ENCODE data around the gene CDC23.

CDC23 gene

DNA sequence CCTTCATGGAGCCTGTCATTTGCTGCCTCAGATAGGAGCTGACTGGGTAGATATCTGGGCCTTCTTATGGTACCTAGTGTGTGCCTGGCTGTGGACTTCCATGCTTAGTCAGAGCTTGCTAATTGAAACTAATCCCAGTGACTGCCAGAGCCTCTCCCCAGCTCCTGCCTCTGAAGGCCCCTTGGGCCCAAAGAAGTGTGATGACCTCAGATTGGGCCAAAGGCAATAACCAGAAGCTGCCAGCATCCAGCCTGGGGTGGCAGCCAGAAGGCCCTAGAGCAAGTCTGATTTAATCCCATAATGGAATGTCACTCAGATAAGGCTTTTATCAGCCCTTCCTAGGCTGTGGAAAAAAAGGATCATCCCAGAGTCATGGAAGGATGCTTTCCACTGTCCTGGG, 17.1 kb upstream of the CDC23 start (continued):
- TF ChIP-seq, protein P1, sequence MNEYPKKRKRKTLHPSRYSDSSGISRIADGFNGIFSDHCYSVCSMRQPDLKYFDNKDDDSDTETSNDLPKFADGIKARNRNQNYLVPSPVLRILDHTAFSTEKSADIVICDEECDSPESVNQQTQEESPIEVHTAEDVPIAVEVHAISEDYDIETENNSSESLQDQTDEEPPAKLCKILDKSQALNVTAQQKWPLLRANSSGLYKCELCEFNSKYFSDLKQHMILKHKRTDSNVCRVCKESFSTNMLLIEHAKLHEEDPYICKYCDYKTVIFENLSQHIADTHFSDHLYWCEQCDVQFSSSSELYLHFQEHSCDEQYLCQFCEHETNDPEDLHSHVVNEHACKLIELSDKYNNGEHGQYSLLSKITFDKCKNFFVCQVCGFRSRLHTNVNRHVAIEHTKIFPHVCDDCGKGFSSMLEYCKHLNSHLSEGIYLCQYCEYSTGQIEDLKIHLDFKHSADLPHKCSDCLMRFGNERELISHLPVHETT (tag by site-specific recombination; IDR thresholded peaks at IDR 0.05) = no peak
- no peak; the same call in 1 of the 2 replicates for TF ChIP-seq ZNF600 (tag by site-specific recombination; IDR thresholded peaks at IDR 0.05)
- TF ChIP-seq, protein P2, sequence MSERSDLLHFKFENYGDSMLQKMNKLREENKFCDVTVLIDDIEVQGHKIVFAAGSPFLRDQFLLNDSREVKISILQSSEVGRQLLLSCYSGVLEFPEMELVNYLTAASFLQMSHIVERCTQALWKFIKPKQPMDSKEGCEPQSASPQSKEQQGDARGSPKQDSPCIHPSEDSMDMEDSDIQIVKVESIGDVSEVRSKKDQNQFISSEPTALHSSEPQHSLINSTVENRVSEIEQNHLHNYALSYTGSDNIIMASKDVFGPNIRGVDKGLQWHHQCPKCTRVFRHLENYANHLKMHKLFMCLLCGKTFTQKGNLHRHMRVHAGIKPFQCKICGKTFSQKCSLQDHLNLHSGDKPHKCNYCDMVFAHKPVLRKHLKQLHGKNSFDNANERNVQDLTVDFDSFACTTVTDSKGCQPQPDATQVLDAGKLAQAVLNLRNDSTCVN (tag by site-specific recombination; optimal IDR thresholded peaks at IDR 0.05) = no peak
- TF ChIP-seq, protein P3, sequence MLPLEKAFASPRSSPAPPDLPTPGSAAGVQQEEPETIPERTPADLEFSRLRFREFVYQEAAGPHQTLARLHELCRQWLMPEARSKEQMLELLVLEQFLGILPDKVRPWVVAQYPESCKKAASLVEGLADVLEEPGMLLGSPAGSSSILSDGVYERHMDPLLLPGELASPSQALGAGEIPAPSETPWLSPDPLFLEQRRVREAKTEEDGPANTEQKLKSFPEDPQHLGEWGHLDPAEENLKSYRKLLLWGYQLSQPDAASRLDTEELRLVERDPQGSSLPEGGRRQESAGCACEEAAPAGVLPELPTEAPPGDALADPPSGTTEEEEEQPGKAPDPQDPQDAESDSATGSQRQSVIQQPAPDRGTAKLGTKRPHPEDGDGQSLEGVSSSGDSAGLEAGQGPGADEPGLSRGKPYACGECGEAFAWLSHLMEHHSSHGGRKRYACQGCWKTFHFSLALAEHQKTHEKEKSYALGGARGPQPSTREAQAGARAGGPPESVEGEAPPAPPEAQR (tag by site-specific recombination; IDR thresholded peaks at IDR 0.05) = no peak
- TF ChIP-seq ZNF433 (tag by site-specific recombination; IDR thresholded peaks at IDR 0.05; ENCODE audit: low read depth) = no peak
- no peak for TF ChIP-seq ZNF558 (tag by site-specific recombination; IDR thresholded peaks at IDR 0.05)
- TF ChIP-seq ZNF350 (tag by site-specific recombination; IDR thresholded peaks at IDR 0.05) = no peak
- no peak for TF ChIP-seq ZNF221 (tag by site-specific recombination; IDR thresholded peaks at IDR 0.05; ENCODE audit: borderline replicate concordance)
- TF ChIP-seq ZNF157 (tag by site-specific recombination; IDR thresholded peaks at IDR 0.05) = no peak
- TF ChIP-seq, protein P4, sequence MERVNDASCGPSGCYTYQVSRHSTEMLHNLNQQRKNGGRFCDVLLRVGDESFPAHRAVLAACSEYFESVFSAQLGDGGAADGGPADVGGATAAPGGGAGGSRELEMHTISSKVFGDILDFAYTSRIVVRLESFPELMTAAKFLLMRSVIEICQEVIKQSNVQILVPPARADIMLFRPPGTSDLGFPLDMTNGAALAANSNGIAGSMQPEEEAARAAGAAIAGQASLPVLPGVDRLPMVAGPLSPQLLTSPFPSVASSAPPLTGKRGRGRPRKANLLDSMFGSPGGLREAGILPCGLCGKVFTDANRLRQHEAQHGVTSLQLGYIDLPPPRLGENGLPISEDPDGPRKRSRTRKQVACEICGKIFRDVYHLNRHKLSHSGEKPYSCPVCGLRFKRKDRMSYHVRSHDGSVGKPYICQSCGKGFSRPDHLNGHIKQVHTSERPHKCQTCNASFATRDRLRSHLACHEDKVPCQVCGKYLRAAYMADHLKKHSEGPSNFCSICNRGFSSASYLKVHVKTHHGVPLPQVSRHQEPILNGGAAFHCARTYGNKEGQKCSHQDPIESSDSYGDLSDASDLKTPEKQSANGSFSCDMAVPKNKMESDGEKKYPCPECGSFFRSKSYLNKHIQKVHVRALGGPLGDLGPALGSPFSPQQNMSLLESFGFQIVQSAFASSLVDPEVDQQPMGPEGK (tag by site-specific recombination; IDR thresholded peaks at IDR 0.05) = peak; percentile 68; the same call in 1 of the 2 replicates
- TF ChIP-seq ZBTB20 (tag by site-specific recombination; IDR thresholded peaks at IDR 0.05) = no peak
- no peak for TF ChIP-seq REPIN1 (tag by site-specific recombination; IDR thresholded peaks at IDR 0.05; ENCODE audit: low read depth)
- no peak for TF ChIP-seq ZNF701 (tag by site-specific recombination; IDR thresholded peaks at IDR 0.05)
- no peak for TF ChIP-seq ZNF610 (tag by site-specific recombination; IDR thresholded peaks at IDR 0.05; ENCODE audit: borderline replicate concordance)
- TF ChIP-seq, protein P5, sequence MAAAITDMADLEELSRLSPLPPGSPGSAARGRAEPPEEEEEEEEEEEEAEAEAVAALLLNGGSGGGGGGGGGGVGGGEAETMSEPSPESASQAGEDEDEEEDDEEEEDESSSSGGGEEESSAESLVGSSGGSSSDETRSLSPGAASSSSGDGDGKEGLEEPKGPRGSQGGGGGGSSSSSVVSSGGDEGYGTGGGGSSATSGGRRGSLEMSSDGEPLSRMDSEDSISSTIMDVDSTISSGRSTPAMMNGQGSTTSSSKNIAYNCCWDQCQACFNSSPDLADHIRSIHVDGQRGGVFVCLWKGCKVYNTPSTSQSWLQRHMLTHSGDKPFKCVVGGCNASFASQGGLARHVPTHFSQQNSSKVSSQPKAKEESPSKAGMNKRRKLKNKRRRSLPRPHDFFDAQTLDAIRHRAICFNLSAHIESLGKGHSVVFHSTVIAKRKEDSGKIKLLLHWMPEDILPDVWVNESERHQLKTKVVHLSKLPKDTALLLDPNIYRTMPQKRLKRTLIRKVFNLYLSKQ (tag by site-specific recombination; IDR thresholded peaks at IDR 0.05; ENCODE audit: borderline replicate concordance) = no peak
- no peak for TF ChIP-seq ZNF174 (tag by site-specific recombination; IDR thresholded peaks at IDR 0.05)
- no peak for TF ChIP-seq ZNF76 (tag by site-specific recombination; IDR thresholded peaks at IDR 0.05; ENCODE audit: borderline replicate concordance, low read depth)
- no peak for TF ChIP-seq SALL2 (tag by site-specific recombination; IDR thresholded peaks at IDR 0.05; ENCODE audit: borderline replicate concordance)
- no peak for TF ChIP-seq ZNF837 (tag by site-specific recombination; IDR thresholded peaks at IDR 0.05)
- TF ChIP-seq ZBTB21 (tag by site-specific recombination; IDR thresholded peaks at IDR 0.05) = no peak
- no peak for TF ChIP-seq MYNN (tag by site-specific recombination; IDR thresholded peaks at IDR 0.05; ENCODE audit: borderline replicate concordance)
- 0 out of 2 replicates have a peak, but pooled peaks have one; percentile 56 for TF ChIP-seq ZXDB (tag by site-specific recombination; IDR thresholded peaks at IDR 0.05)
- TF ChIP-seq ZNF768 (tag by site-specific recombination; IDR thresholded peaks at IDR 0.05) = no peak
- TF ChIP-seq, protein P6, sequence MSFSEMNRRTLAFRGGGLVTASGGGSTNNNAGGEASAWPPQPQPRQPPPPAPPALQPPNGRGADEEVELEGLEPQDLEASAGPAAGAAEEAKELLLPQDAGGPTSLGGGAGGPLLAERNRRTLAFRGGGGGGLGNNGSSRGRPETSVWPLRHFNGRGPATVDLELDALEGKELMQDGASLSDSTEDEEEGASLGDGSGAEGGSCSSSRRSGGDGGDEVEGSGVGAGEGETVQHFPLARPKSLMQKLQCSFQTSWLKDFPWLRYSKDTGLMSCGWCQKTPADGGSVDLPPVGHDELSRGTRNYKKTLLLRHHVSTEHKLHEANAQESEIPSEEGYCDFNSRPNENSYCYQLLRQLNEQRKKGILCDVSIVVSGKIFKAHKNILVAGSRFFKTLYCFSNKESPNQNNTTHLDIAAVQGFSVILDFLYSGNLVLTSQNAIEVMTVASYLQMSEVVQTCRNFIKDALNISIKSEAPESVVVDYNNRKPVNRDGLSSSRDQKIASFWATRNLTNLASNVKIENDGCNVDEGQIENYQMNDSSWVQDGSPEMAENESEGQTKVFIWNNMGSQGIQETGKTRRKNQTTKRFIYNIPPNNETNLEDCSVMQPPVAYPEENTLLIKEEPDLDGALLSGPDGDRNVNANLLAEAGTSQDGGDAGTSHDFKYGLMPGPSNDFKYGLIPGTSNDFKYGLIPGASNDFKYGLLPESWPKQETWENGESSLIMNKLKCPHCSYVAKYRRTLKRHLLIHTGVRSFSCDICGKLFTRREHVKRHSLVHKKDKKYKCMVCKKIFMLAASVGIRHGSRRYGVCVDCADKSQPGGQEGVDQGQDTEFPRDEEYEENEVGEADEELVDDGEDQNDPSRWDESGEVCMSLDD (tag by site-specific recombination; IDR thresholded peaks at IDR 0.05) = no peak; the same call in 1 of the 2 replicates
- TF ChIP-seq ZNF561 (tag by site-specific recombination; IDR thresholded peaks at IDR 0.05; ENCODE audit: borderline replicate concordance) = peak; percentile 48; the same call in 1 of the 2 replicates
- no peak for TF ChIP-seq HOXA7 (CRISPR knock-in tag; IDR thresholded peaks at IDR 0.05; ENCODE audit: borderline replicate concordance)
- TF ChIP-seq ZFP37 (tag by site-specific recombination; IDR thresholded peaks at IDR 0.05) = no peak
- peak; percentile 87 for TF ChIP-seq IKZF3 (tag by site-specific recombination; IDR thresholded peaks at IDR 0.05)
- TF ChIP-seq, protein P7, sequence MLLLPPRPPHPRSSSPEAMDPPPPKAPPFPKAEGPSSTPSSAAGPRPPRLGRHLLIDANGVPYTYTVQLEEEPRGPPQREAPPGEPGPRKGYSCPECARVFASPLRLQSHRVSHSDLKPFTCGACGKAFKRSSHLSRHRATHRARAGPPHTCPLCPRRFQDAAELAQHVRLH (tag by site-specific recombination; IDR thresholded peaks at IDR 0.05) = no peak
- no peak for TF ChIP-seq ZNF391 (tag by site-specific recombination; IDR thresholded peaks at IDR 0.05; ENCODE audit: borderline replicate concordance, low read depth)

Data from HEK293 (cell line).